GM23338 (cell line): Measurements from ENCODE around the gene NEUROG3. TPM values are rescaled to one million over a fixed set of nuclear protein-coding genes. Genes with fewer than 3 reads are reported as not detected.

ENCODE experiments used
- CREB1 ChIP-seq: fragments of 250-450 bp; sonication (Bioruptor Pico); IDR thresholded peaks from 2 replicates; pipeline ENCODE4 v1.5.0; 2020; ENCODE audit warnings: low read depth, mild to moderate bottlenecking, moderate library complexity
- JUNB ChIP-seq: IDR thresholded peaks from one replicate; pipeline ENCODE4 v1.6.1; 2016; ENCODE audit warnings: antibody characterized with exemption; ENCODE audit not compliant: unreplicated experiment
- NANOG ChIP-seq: IDR thresholded peaks from 2 replicates; pipeline ENCODE4 v1.6.1; 2016; ENCODE audit warnings: antibody characterized with exemption, borderline replicate concordance
- POLR2AphosphoS5 ChIP-seq: IDR thresholded peaks from 2 replicates; pipeline ENCODE4 v1.6.1; 2016; ENCODE audit warnings: antibody characterized with exemption, low read depth
- polyA plus RNA-seq: library from polyadenylated mRNA; unstranded; fragments of >200 nt; fragmentation: Nextera tagmentation; extraction: Ambion mirVana; gene quantifications from 2 replicates; pipeline ENCODE4 v1.2.1, GENCODE V29; 2016
- total RNA-seq: library from RNA; depleted of rRNA; stranded (reverse); fragments of >200 nt; shearing (Covaris generic); gene quantifications from 2 replicates; pipeline ENCODE4 v1.2.3, GENCODE V29; 2014; rRNA removed
- TF ChIP-seq, protein P1 (sequence below), 2 experiments: fragments of 200-600 bp in 1 of 2; sonication (generic) in 1 of 2; conservative IDR thresholded peaks; 2 replicates each; pipeline versions ENCODE4 v1.5.1 to v1.6.1; 2016 to 2017; ENCODE audit warnings: antibody characterized with exemption in 2 of 2, low read depth in 2 of 2, mild to moderate bottlenecking in 2 of 2, moderate library complexity in 1 of 2
- TF ChIP-seq, protein P2 (sequence below): IDR thresholded peaks from 2 replicates; pipeline ENCODE4 v1.6.1; 2016; ENCODE audit warnings: antibody characterized with exemption

The NEUROG3 gene
- total and polyA plus RNA-seq, 2 experiments from 2014 or later: not detected

DNA sequence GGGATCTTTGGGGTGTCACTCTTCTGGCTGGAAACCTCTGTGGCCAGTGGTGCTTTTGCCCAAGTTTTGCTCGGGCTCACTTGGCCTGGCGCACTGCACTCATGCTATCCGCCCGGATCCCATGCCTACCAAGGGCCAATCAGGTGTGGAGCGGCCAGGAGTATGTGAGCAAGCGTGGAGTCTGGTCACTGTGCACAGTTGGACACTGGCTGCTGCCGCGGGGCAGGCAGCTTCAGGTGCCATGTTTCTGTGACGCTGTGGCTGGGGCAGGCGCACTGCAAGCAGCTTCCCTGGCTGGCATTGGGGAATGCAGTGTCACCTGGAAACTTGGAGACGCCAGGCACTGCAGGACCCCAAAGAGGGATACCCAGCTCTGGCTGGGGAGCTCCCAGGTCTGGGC, 45.3 kb downstream of the NEUROG3 start (continued):
- TF ChIP-seq, protein P1, sequence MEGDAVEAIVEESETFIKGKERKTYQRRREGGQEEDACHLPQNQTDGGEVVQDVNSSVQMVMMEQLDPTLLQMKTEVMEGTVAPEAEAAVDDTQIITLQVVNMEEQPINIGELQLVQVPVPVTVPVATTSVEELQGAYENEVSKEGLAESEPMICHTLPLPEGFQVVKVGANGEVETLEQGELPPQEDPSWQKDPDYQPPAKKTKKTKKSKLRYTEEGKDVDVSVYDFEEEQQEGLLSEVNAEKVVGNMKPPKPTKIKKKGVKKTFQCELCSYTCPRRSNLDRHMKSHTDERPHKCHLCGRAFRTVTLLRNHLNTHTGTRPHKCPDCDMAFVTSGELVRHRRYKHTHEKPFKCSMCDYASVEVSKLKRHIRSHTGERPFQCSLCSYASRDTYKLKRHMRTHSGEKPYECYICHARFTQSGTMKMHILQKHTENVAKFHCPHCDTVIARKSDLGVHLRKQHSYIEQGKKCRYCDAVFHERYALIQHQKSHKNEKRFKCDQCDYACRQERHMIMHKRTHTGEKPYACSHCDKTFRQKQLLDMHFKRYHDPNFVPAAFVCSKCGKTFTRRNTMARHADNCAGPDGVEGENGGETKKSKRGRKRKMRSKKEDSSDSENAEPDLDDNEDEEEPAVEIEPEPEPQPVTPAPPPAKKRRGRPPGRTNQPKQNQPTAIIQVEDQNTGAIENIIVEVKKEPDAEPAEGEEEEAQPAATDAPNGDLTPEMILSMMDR (conservative IDR thresholded peaks at IDR 0.05; ENCODE audit: low read depth in 2 of 2): no peak
- no peak for TF ChIP-seq NANOG
- TF ChIP-seq JUNB: no peak
- TF ChIP-seq, protein P2, sequence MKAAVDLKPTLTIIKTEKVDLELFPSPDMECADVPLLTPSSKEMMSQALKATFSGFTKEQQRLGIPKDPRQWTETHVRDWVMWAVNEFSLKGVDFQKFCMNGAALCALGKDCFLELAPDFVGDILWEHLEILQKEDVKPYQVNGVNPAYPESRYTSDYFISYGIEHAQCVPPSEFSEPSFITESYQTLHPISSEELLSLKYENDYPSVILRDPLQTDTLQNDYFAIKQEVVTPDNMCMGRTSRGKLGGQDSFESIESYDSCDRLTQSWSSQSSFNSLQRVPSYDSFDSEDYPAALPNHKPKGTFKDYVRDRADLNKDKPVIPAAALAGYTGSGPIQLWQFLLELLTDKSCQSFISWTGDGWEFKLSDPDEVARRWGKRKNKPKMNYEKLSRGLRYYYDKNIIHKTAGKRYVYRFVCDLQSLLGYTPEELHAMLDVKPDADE: no peak
- TF ChIP-seq POLR2AphosphoS5: no peak
- TF ChIP-seq CREB1: no peak

Other genes starting within 250 kb of the NEUROG3 start
- 0.54 TPM in 1 of 2 replicates, not detected in the other for gene TACR2, start 156.5 kb downstream of the NEUROG3 start, total RNA-seq
- not detected in 2 replicates for gene TACR2, start 156.5 kb downstream of the NEUROG3 start, polyA plus RNA-seq
- 10.1 and 12.5 TPM in 2 replicates for gene TSPAN15, start 122.0 kb downstream of the NEUROG3 start, total RNA-seq
- 6.6 TPM in 2 replicates for gene TSPAN15, start 122.0 kb downstream of the NEUROG3 start, polyA plus RNA-seq
- 6.7 and 8.7 TPM in 2 replicates for gene FAM241B, start 56.8 kb upstream of the NEUROG3 start, total RNA-seq
- gene FAM241B, start 56.8 kb upstream of the NEUROG3 start, polyA plus RNA-seq: 28.3 and 30.6 TPM in 2 replicates
- 7.1 and 8.6 TPM in 2 replicates for gene COL13A1, start 228.5 kb upstream of the NEUROG3 start, total RNA-seq
- 5.1 and 5.2 TPM in 2 replicates for gene COL13A1, start 228.5 kb upstream of the NEUROG3 start, polyA plus RNA-seq